H1 (cell line): ENCODE data around the gene SH3RF2. TPM values are rescaled to one million over a fixed set of nuclear protein-coding genes. Genes with fewer than 3 reads are reported as not detected.

Experiments used
- ATF2 ChIP-seq: IDR thresholded peaks from 2 replicates; pipeline ENCODE4 v1.6.1; 2012; ENCODE audit warnings: low read length, inconsistent platforms
- KDM4A ChIP-seq: IDR thresholded peaks from one replicate; pipeline ENCODE4 v1.7.1; 2012; ENCODE audit warnings: low read depth, mild to moderate bottlenecking, moderate library complexity, low read length, inconsistent platforms; ENCODE audit not compliant: severe bottlenecking
- SRF ChIP-seq: IDR thresholded peaks from 2 replicates; pipeline ENCODE4 v1.6.1; 2011; ENCODE audit warnings: mild to moderate bottlenecking, low read depth, low read length, moderate library complexity
- polyA plus RNA-seq, 7 experiments: library from polyadenylated mRNA; depleted of rRNA in 3 of 7; stranded (reverse) in 5 of 7; unstranded in 2 of 7; fragments of >200 nt in 5 of 7; fragments of 200-250 nt in 2 of 7; gene quantifications; 1 replicate in 5 of 7; 2 replicates in 1 of 7; 4 replicates in 1 of 7; pipeline versions ENCODE4 v1.2.1 to v1.2.3, GENCODE V29; 2011 to 2013; ENCODE audit warnings: missing spikeins in 2 of 7, mixed read lengths in 2 of 7
- total RNA-seq: library from RNA; stranded (reverse); fragmentation: NEBNext Ultra II Directional; extraction: Animal tissue kit (Norgen Biotek cat#: 25700); gene quantifications from 2 replicates; pipeline ENCODE4 v1.2.1, GENCODE V29; 2021
- TF ChIP-seq, protein P1 (sequence below): fragments of 300-600 bp; sonication (generic); IDR thresholded peaks from 2 replicates; pipeline ENCODE4 v1.7.1; 2012; ENCODE audit warnings: low read length, moderate library complexity, mild to moderate bottlenecking, inconsistent platforms; ENCODE audit not compliant: insufficient replicate concordance
- TF ChIP-seq, protein P2 (sequence below): IDR thresholded peaks from 2 replicates; pipeline ENCODE4 v1.6.1; 2012; ENCODE audit warnings: inconsistent platforms

SH3RF2 gene
- total and polyA plus RNA-seq, 2 of the 8 experiments (the other 6 are each of a cell fraction or from before 2014, with no cell fraction given) = 0.80 to 0.95 TPM

- TF ChIP-seq ATF2 (no peak), SRF (no peak), KDM4A (peak; percentile 51)
- TF ChIP-seq, protein P1, sequence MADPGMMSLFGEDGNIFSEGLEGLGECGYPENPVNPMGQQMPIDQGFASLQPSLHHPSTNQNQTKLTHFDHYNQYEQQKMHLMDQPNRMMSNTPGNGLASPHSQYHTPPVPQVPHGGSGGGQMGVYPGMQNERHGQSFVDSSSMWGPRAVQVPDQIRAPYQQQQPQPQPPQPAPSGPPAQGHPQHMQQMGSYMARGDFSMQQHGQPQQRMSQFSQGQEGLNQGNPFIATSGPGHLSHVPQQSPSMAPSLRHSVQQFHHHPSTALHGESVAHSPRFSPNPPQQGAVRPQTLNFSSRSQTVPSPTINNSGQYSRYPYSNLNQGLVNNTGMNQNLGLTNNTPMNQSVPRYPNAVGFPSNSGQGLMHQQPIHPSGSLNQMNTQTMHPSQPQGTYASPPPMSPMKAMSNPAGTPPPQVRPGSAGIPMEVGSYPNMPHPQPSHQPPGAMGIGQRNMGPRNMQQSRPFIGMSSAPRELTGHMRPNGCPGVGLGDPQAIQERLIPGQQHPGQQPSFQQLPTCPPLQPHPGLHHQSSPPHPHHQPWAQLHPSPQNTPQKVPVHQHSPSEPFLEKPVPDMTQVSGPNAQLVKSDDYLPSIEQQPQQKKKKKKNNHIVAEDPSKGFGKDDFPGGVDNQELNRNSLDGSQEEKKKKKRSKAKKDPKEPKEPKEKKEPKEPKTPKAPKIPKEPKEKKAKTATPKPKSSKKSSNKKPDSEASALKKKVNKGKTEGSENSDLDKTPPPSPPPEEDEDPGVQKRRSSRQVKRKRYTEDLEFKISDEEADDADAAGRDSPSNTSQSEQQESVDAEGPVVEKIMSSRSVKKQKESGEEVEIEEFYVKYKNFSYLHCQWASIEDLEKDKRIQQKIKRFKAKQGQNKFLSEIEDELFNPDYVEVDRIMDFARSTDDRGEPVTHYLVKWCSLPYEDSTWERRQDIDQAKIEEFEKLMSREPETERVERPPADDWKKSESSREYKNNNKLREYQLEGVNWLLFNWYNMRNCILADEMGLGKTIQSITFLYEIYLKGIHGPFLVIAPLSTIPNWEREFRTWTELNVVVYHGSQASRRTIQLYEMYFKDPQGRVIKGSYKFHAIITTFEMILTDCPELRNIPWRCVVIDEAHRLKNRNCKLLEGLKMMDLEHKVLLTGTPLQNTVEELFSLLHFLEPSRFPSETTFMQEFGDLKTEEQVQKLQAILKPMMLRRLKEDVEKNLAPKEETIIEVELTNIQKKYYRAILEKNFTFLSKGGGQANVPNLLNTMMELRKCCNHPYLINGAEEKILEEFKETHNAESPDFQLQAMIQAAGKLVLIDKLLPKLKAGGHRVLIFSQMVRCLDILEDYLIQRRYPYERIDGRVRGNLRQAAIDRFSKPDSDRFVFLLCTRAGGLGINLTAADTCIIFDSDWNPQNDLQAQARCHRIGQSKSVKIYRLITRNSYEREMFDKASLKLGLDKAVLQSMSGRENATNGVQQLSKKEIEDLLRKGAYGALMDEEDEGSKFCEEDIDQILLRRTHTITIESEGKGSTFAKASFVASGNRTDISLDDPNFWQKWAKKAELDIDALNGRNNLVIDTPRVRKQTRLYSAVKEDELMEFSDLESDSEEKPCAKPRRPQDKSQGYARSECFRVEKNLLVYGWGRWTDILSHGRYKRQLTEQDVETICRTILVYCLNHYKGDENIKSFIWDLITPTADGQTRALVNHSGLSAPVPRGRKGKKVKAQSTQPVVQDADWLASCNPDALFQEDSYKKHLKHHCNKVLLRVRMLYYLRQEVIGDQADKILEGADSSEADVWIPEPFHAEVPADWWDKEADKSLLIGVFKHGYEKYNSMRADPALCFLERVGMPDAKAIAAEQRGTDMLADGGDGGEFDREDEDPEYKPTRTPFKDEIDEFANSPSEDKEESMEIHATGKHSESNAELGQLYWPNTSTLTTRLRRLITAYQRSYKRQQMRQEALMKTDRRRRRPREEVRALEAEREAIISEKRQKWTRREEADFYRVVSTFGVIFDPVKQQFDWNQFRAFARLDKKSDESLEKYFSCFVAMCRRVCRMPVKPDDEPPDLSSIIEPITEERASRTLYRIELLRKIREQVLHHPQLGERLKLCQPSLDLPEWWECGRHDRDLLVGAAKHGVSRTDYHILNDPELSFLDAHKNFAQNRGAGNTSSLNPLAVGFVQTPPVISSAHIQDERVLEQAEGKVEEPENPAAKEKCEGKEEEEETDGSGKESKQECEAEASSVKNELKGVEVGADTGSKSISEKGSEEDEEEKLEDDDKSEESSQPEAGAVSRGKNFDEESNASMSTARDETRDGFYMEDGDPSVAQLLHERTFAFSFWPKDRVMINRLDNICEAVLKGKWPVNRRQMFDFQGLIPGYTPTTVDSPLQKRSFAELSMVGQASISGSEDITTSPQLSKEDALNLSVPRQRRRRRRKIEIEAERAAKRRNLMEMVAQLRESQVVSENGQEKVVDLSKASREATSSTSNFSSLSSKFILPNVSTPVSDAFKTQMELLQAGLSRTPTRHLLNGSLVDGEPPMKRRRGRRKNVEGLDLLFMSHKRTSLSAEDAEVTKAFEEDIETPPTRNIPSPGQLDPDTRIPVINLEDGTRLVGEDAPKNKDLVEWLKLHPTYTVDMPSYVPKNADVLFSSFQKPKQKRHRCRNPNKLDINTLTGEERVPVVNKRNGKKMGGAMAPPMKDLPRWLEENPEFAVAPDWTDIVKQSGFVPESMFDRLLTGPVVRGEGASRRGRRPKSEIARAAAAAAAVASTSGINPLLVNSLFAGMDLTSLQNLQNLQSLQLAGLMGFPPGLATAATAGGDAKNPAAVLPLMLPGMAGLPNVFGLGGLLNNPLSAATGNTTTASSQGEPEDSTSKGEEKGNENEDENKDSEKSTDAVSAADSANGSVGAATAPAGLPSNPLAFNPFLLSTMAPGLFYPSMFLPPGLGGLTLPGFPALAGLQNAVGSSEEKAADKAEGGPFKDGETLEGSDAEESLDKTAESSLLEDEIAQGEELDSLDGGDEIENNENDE = peak; percentile 56
- TF ChIP-seq, protein P2, sequence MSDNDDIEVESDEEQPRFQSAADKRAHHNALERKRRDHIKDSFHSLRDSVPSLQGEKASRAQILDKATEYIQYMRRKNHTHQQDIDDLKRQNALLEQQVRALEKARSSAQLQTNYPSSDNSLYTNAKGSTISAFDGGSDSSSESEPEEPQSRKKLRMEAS = peak; percentile 89
Measured at GRCh38 chr5:145936401-145937131, at the start of gene SH3RF2 (continued).
